Fibroblast of upper back skin (primary cell): ENCODE results near the gene BORA.
A peak's percentile ranks its signal among the peaks of the same experiment; 100 is the strongest.
"Not testable (repeated sequence)": the region's sequence is repeated elsewhere in the genome, so short reads cannot be mapped to it uniquely, and the experiment has no call there.

Experiments
- DNase-seq: peaks from one replicate; pipeline ENCODE4 v3.0.0-alpha.2; 2013

Gene BORA

DNA sequence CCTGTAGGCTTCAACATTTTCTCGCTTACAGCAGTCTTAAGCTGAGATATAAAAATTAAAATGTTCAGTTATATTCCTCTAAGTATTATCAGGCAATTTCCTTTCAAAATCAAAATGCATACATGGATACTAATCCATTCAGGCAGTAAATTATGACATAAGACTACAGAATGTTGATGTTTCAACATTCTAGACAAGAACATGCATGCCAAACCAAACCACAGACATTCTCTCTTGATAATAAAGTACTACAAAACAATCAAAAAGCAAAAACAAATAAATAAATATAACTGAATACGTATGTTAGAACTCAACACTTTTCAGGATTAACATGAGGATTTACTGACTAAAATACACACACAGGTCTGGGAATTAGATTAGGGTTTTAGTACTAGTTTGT, 46.3 kb downstream of the BORA start:
- no peak for DNase-seq

DNA sequence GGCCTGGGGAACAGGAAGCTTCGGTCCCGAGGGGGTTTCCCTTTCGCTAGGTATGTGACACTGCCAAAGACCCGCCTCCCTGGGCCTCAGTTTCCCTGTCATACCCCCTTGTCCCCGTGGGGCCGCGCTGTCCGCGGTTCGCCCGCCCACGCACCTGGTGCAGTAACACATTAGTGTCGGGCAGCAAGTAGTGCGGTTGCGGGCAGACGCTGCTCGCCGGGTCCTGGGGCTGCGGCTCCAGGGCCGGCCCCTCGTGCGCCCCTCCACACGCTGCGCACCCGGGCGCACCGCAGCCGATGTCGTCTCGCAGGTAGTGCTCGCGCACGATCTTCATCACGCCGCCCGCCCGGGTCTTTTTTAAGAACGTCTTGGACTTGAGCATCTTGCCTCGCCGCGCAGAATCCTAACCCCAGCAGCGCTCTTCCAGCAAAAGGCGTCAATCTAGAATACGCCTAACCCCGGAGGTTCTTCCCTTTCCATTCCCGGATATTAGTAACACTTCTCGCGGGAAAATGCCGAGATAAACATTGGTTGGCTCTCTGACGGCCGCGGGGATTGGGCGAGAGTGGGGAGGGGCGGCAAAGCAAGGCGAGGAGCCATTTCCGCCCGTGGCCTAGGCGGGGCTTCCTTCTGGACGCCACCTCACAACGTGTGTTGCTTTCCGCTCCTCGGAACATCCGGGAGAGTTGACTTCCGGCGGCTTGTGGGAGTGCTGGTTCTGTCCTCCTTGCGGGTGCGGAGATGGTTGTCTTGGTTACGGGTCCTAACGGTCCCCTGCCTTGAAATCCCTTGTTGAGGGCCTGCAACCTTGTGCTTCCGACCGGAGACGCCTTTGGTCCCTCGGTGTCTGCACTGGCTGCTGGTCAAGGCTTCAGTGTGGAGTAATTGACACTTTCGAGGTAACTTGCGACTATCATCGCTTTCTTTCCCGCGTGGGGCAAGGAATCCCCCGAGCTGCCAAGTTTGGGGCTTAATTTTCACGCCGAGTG, 54.0 kb downstream of the BORA start, which contains the start of the genes DIS3 and PIBF1:
Gene DIS3, minus strand, starts transcription at position 450 of the 989 bp plus-strand sequence. Its CDS starts 68 bp downstream, at position 382.
Gene PIBF1, plus strand, starts transcription at position 683 of the 989 bp plus-strand sequence. CDS start 1,337 bp downstream, outside the sequence.
- DNase-seq = peak; percentile 98

GRCh38 chr13:72782717-72783116, 55.0 kb downstream of the BORA start:
- no peak for DNase-seq

DNA sequence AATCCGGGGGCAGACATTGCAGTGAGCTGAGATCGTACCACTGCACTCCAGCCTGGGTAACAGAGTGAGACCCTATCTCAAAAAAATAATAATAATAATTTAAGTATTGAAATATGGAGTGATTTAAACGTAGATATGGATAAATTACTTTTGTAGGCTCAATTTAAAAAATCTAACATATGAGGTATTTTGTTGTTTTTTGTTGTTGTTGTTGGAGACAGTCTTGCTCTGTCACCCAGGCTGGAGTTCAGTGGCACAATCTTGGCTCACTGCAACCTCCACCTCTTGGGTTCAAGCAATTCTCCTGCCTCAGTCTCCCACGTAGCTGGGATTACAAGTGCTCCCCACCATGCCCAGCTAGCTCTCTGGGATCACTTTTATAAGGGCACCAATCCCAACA, 57.0 kb downstream of the BORA start:
- not testable (repeated sequence) for DNase-seq

GRCh38 chr13:72788831-72789230, 61.1 kb downstream of the BORA start:
- no peak for DNase-seq

DNA sequence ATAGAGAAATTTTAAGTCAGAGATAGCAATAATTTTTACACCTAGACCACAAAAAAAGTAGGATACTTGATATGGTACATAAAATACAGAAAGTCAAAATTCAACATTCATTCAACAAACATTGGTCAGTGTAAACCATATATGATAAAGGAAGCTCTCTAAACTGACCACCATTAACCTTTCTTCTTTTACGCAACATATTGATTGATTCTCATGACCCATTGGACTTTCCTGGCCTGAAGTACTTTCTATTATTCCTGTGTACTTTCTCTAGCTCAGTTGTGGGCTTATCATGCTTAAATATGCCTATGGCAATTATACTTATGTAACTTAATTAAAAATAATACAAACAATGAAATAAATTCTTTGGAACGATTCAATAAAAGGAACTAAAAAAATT, 64.9 kb downstream of the BORA start:
- no peak for DNase-seq

DNA sequence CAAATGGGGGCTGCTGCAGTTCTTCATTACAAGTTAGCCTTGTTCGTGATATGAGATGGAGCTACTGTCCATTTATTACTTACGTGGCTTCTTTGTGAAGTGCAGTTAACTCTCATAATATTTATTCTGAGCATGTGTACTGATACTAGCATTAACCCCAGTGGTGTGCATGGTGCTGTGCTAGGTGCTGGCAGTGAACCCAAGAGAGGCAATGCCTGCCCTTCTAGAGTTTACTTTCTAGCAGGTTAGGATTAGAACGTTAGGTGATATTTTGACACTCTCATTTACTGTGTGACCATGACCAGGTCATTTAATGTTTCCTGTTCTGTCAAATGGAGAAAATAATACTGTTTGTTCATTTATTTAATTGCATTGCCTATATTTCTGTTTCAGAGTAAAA, 71.1 kb downstream of the BORA start:
- no peak for DNase-seq

DNA sequence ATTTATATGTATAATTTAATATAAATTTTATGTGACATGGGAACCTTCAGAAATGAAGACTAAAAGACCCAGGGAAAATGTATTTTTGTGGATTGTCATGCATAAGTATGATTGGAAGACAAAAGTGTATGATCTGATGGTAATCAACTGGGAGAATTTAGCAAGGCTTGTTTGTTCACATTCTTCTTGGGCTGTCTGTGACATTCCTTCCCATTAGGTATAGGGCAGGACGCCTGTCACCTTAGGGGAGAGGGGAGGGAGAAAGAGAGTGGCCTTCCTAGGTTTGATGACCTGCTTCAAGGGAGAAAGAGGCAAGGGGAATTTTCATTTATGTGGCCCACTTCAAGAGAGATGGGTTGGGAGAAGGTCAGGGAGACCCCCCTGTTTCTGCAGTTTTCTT, 76.6 kb downstream of the BORA start:
- DNase-seq = no peak
